ENCODE results near the gene ASIP.
"Not testable (repeated sequence)": the region's sequence is repeated elsewhere in the genome, so short reads cannot be mapped to it uniquely, and the experiment has no call there.

ASIP gene

GRCh38 chr20:34290471-34290870, 49.2 kb downstream of the ASIP start:
- FAIRE-seq, result no peak

GRCh38 chr20:34292496-34292895, 51.3 kb downstream of the ASIP start:
- no peak for FAIRE-seq

- FAIRE-seq, result no peak
These were observed 51.9 kb downstream of the ASIP start for GRCh38 chr20:34293119-34293518.

GRCh38 chr20:34293589-34293988, 52.4 kb downstream of the ASIP start:
- no peak for FAIRE-seq

- no peak for FAIRE-seq
These were observed 53.3 kb downstream of the ASIP start for GRCh38 chr20:34294563-34294962.

- no peak for FAIRE-seq
These were observed 54.1 kb downstream of the ASIP start for GRCh38 chr20:34295284-34295683.

GRCh38 chr20:34296468-34296867, 55.2 kb downstream of the ASIP start:
- FAIRE-seq, result no peak

- FAIRE-seq, result not testable (repeated sequence)
These were observed 57.1 kb downstream of the ASIP start for GRCh38 chr20:34298294-34298784.

- no peak for FAIRE-seq
These were observed 58.5 kb downstream of the ASIP start for GRCh38 chr20:34299556-34300255.

- no peak for FAIRE-seq
These were observed 59.1 kb downstream of the ASIP start for GRCh38 chr20:34300256-34300806.

GRCh38 chr20:34300809-34301586, 59.8 kb downstream of the ASIP start:
- no peak for FAIRE-seq

- no peak for FAIRE-seq
These were observed 60.5 kb downstream of the ASIP start for GRCh38 chr20:34301587-34302311.

GRCh38 chr20:34302312-34302722, 61.1 kb downstream of the ASIP start:
- FAIRE-seq, result no peak

- peak; percentile 89 for FAIRE-seq
These were observed 61.7 kb downstream of the ASIP start, which contains the start of gene AHCY for GRCh38 chr20:34302723-34303533. TSS of gene AHCY (minus strand) at chr20:34303355. CDS start at chr20:34303270, 85 bp downstream.

GRCh38 chr20:34305333-34306230, 64.4 kb downstream of the ASIP start:
- FAIRE-seq, result no peak

GRCh38 chr20:34309691-34310090, 68.5 kb downstream of the ASIP start:
- FAIRE-seq, result no peak

GRCh38 chr20:34310481-34311117, 69.4 kb downstream of the ASIP start:
- no peak for FAIRE-seq

- no peak for FAIRE-seq
These were observed 70.1 kb downstream of the ASIP start for GRCh38 chr20:34311118-34312023.

GRCh38 chr20:34312024-34312460, 70.8 kb downstream of the ASIP start:
- FAIRE-seq, result no peak
